MM.1S (cell line): Measurements from ENCODE around the gene INTS11.

Source experiments
- DNase-seq: peaks from one replicate; pipeline ENCODE4 v3.0.0-alpha.2; 2015
- H2AFZ ChIP-seq: fragments of 300-600 bp; sonication (generic); 2 replicates; pipeline ENCODE4 v1.6.0; 2016; ENCODE audit warnings: antibody characterized with exemption, low read length
- H3F3A ChIP-seq: fragments of 300-600 bp; sonication (generic); 2 replicates; pipeline ENCODE4 v1.6.1; 2016; ENCODE audit warnings: mild to moderate bottlenecking, antibody characterized with exemption, low read length, moderate library complexity, mixed read lengths; ENCODE audit not compliant: insufficient read depth
- H3K27ac ChIP-seq: fragments of 300-600 bp; sonication (generic); 2 replicates; pipeline ENCODE4 v1.5.1; 2016; ENCODE audit warnings: mild to moderate bottlenecking, low read length
- H3K27me3 ChIP-seq: fragments of 300-600 bp; sonication (generic); replicated peaks from 2 replicates; pipeline ENCODE4 v1.6.0; 2016; ENCODE audit warnings: low read length; ENCODE audit not compliant: insufficient read depth
- H3K36me3 ChIP-seq: fragments of 300-600 bp; sonication (generic); replicated peaks from 2 replicates; pipeline ENCODE4 v1.6.1; 2016; ENCODE audit warnings: mild to moderate bottlenecking, low read length, mixed read lengths; ENCODE audit not compliant: insufficient read depth
- H3K4me1 ChIP-seq: fragments of 300-600 bp; sonication (generic); 2 replicates; pipeline ENCODE4 v1.6.1; 2016; ENCODE audit warnings: low read length, mixed read lengths
- H3K4me2 ChIP-seq: fragments of 300-600 bp; sonication (generic); 2 replicates; pipeline ENCODE4 v1.6.0; 2016; ENCODE audit warnings: low read depth, low read length
- H3K4me3 ChIP-seq: fragments of 300-600 bp; sonication (generic); 2 replicates; pipeline ENCODE4 v1.5.1; 2016; ENCODE audit warnings: low read length, mixed read lengths
- H3K79me2 ChIP-seq: fragments of 300-600 bp; sonication (generic); 2 replicates; pipeline ENCODE4 v1.6.1; 2016; ENCODE audit warnings: mixed run types, low read length, mixed read lengths
- H3K9ac ChIP-seq: fragments of 300-600 bp; sonication (generic); 2 replicates; pipeline ENCODE4 v1.6.1; 2016; ENCODE audit warnings: low read length, mixed read lengths
- H3K9me2 ChIP-seq: fragments of 300-600 bp; sonication (generic); replicated peaks from 2 replicates; pipeline ENCODE4 v1.6.1; 2016; ENCODE audit warnings: mild to moderate bottlenecking, low read length, mixed read lengths; ENCODE audit not compliant: insufficient read depth
- H3K9me3 ChIP-seq: fragments of 300-600 bp; sonication (generic); replicated peaks from 2 replicates; pipeline ENCODE4 v1.6.1; 2016; ENCODE audit warnings: mild to moderate bottlenecking, low read length, mixed read lengths; ENCODE audit not compliant: insufficient read depth
- H4K20me1 ChIP-seq: fragments of 300-600 bp; sonication (generic); 2 replicates; pipeline ENCODE4 v1.6.1; 2016; ENCODE audit warnings: mild to moderate bottlenecking, low read length, moderate library complexity, mixed read lengths; ENCODE audit not compliant: insufficient read depth
- CTCF ChIP-seq: fragments of 300-600 bp; sonication (generic); IDR thresholded peaks from 2 replicates; pipeline ENCODE4 v1.5.1; 2016; ENCODE audit warnings: antibody characterized with exemption, low read length, mixed read lengths
- EZH2 ChIP-seq: fragments of 300-600 bp; sonication (generic); optimal IDR thresholded peaks from 2 replicates; pipeline ENCODE3; 2017; ENCODE audit warnings: low read depth, mild to moderate bottlenecking, antibody characterized with exemption, low read length, mixed read lengths
- EZH2phosphoT487 ChIP-seq: fragments of 300-600 bp; sonication (generic); IDR thresholded peaks from 2 replicates; pipeline ENCODE4 v1.6.1; 2018; ENCODE audit warnings: antibody characterized with exemption, low read length

Gene INTS11

GRCh38 chr1:1296070-1297061, 28.1 kb downstream of the INTS11 start:
- Histone ChIP-seq H3K4me3 (no peak overlapping the region), H4K20me1 (no peaks in the 10 kb centered on the region), H3K9ac (no peak overlapping the region), H2AFZ (no peak overlapping the region), H3F3A (no peaks in the 10 kb centered on the region), H3K27me3 (no peaks in the 10 kb centered on the region), H3K9me2 (no peaks in the 10 kb centered on the region), H3K4me2 (no peak overlapping the region), H3K79me2 (no peaks in the 10 kb centered on the region), H3K36me3 (no peaks in the 10 kb centered on the region), H3K4me1 (no peaks in the 10 kb centered on the region), H3K9me3 (no peaks in the 10 kb centered on the region), H3K27ac (no peak overlapping the region)
- DNase-seq, result no peak
- TF ChIP-seq EZH2, result no peak
- no peak for TF ChIP-seq CTCF

DNA sequence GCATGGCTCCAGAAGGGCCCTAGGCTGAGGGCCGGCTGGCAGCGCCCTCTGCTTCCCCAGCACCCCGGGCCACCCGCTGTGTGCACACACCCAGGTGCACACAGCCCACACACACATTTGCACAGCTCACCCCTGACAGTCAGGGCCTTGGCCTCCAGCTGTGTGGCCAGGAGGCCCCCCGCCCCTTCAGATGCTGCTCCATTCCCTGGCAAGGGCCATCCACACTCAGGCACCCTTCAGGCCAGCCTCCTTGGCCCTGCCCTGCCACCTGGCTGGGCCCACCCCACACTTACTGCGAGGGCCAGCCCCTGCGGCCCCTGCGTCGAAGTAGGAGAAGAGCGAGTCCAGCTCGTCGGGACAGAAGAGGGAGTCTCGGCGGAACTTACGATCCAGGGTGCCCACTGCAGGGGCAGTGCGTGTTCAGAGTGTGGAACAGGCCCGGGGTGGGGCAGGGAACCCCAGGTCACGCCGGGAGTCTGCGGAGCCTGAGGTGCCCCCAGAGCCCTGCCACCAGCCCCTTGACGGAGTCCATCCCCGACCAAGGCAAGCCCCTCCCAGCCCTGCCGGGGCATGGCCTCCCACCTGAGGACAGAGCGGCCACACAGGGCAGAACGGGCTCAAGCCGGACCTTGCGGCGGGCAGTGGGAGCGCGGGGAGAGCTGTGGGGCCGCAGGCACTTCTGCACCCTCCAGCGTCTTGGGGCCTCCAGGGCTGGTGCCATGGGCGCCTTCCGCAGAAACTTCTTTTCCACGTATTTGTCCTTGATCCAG, 29.1 kb downstream of the INTS11 start:
- no peak for DNase-seq
- Histone ChIP-seq H3K4me3 (no peak overlapping the region), H3F3A (no peaks in the 10 kb centered on the region), H3K9me2 (no peaks in the 10 kb centered on the region), H3K36me3 (no peaks in the 10 kb centered on the region), H3K4me2 (no peak overlapping the region), H2AFZ (no peak overlapping the region), H3K9me3 (no peaks in the 10 kb centered on the region), H4K20me1 (no peaks in the 10 kb centered on the region), H3K27me3 (no peaks in the 10 kb centered on the region), H3K79me2 (no peaks in the 10 kb centered on the region), H3K4me1 (no peaks in the 10 kb centered on the region), H3K9ac (no peak overlapping the region), H3K27ac (no peak overlapping the region)
- no peak for TF ChIP-seq EZH2phosphoT487
- no peak for TF ChIP-seq EZH2
- TF ChIP-seq CTCF, result no peak

DNA sequence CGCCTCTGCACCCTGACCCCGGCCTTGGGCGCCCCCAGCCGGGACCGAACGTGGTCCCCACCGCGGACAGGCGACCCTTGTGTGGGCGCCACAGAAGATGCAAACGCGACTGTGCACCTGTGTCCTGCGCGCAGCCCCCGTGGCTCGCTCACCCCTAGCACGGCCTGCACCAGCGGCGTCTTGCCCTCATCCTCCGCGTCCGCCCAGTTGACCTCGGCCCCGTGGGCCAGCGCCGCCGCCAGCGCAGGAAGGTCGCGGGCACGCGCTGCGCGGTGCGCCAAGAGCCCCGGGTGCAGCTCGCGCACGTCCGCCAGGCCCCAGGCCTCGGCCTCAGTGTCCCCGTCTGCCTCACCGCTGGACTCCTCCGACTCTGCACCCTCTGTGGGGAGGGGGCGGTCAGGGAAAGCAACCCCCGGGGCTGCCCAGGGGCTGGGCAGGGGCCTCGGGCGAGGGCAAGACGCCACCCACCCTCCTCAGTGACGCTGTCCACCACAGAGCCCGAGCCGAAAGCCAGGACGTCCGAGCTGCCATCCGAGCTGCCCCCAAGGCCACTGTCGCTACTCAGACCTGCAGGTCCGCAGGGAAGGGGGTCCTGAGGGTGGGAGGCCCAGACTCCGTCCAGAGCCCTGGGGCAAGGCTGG, 30.1 kb downstream of the INTS11 start:
- H3K9ac ChIP-seq, result no peak overlapping the region
- no peaks in the 10 kb centered on the region for H3K79me2 ChIP-seq
- H3K9me2 ChIP-seq, result no peaks in the 10 kb centered on the region
- H3K4me1 ChIP-seq, result no peaks in the 10 kb centered on the region
- no peak overlapping the region for H3K4me3 ChIP-seq
- H2AFZ ChIP-seq, result no peak overlapping the region
- H4K20me1 ChIP-seq, result no peaks in the 10 kb centered on the region
- no peaks in the 10 kb centered on the region for H3K36me3 ChIP-seq
- no peak for DNase-seq
- no peak overlapping the region for H3K27ac ChIP-seq
- no peak overlapping the region for H3K4me2 ChIP-seq
- H3F3A ChIP-seq, result no peaks in the 10 kb centered on the region
- TF ChIP-seq EZH2, result no peak
- no peaks in the 10 kb centered on the region for H3K9me3 ChIP-seq
- no peaks in the 10 kb centered on the region for H3K27me3 ChIP-seq
